ENCODE measurements around the gene TMTC1.

The TMTC1 gene

GRCh38 chr12:29519585-29520182, 264.1 kb downstream of the TMTC1 start:
- in situ Hi-C loops (cut with HindIII; ENCODE audit: low sequenced_read_pairs) = no loop called here
- H3K4me3 ChIP-seq (ENCODE audit: low read depth, low read length) = no peak overlapping the region
- peak; percentile 76 for DNase-seq (ENCODE audit: low read depth, low spot score)
- peak; percentile 42 for TF ChIP-seq CTCF (IDR thresholded peaks at IDR 0.05; ENCODE audit: low read depth, low read length)

- TF ChIP-seq CTCF (IDR thresholded peaks at IDR 0.05; ENCODE audit: low read depth, low read length) = no peak
- no peak overlapping the region for H3K4me3 ChIP-seq (ENCODE audit: low read depth, low read length)
- in situ Hi-C loops (cut with HindIII; ENCODE audit: low sequenced_read_pairs) = no loop called here
- no peak for DNase-seq (ENCODE audit: low read depth, low spot score)
Observed at GRCh38 chr12:29518407-29518806, 265.3 kb downstream of the TMTC1 start.

GRCh38 chr12:29517264-29517663, 266.5 kb downstream of the TMTC1 start:
- TF ChIP-seq CTCF (IDR thresholded peaks at IDR 0.05; ENCODE audit: low read depth, low read length) = no peak
- H3K4me3 ChIP-seq (ENCODE audit: low read depth, low read length) = no peak overlapping the region
- DNase-seq (ENCODE audit: low read depth, low spot score) = no peak
- in situ Hi-C loops (cut with HindIII; ENCODE audit: low sequenced_read_pairs) = no loop called here

- H3K4me3 ChIP-seq (ENCODE audit: low read depth, low read length) = no peak overlapping the region
- in situ Hi-C loops (cut with HindIII; ENCODE audit: low sequenced_read_pairs) = no loop called here
- no peak for TF ChIP-seq CTCF (IDR thresholded peaks at IDR 0.05; ENCODE audit: low read depth, low read length)
- DNase-seq (ENCODE audit: low read depth, low spot score) = peak; percentile 23
Observed at GRCh38 chr12:29516431-29516875, 267.3 kb downstream of the TMTC1 start.

- no peak for TF ChIP-seq CTCF (IDR thresholded peaks at IDR 0.05; ENCODE audit: low read depth, low read length)
- H3K4me3 ChIP-seq (ENCODE audit: low read depth, low read length) = no peak overlapping the region
- DNase-seq (ENCODE audit: low read depth, low spot score) = no peak
- in situ Hi-C loops (cut with HindIII; ENCODE audit: low sequenced_read_pairs) = no loop called here
Observed at GRCh38 chr12:29510591-29511185, 273.1 kb downstream of the TMTC1 start.

GRCh38 chr12:29509503-29509902, 274.2 kb downstream of the TMTC1 start:
- DNase-seq (ENCODE audit: low read depth, low spot score) = no peak
- TF ChIP-seq CTCF (IDR thresholded peaks at IDR 0.05; ENCODE audit: low read depth, low read length) = no peak
- H3K4me3 ChIP-seq (ENCODE audit: low read depth, low read length) = no peak overlapping the region
- in situ Hi-C loops (cut with HindIII; ENCODE audit: low sequenced_read_pairs) = no loop called here
